ENCODE measurements around the gene MEA1. TPM values are rescaled to one million over a fixed set of nuclear protein-coding genes. Genes with fewer than 3 reads are reported as not detected.
A peak's percentile ranks its signal among the peaks of the same experiment; 100 is the strongest.

The MEA1 gene
- total RNA-seq, 2 donors from 2014 or later, result 29.6 to 50.3 TPM

DNA sequence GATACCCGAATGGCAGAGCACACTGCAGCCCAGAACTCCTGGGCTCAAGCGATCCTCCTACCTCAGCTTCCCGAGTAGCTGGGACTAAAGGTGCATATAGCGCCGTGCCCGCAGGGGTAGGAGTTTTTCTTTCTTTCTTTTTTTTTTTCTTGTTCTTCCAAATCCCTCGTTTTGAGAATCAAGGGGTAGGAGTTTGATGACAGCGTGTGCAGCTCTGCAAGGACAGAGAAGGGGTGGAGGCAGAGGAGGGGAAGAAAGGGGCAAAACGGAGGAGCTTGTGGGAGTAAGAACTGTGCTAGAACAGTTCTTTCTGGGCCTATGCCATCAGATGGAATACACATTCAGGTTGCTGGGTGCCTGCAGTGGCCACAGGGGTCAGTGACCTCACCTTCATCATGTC is 23.0 kb upstream of the MEA1 start:
- Histone ChIP-seq H3K27ac (no peak overlapping the region), H3K27me3 (no peaks in the 10 kb centered on the region), H3K36me3 (peaks cover 37% of the 10 kb centered on the region), H3K4me3 (no peak overlapping the region), H3K9me3 (no peaks in the 10 kb centered on the region), H3K4me1 (peaks cover 0 to 17% of the 10 kb centered on the region in 2 donors)
- TF ChIP-seq, protein P1, sequence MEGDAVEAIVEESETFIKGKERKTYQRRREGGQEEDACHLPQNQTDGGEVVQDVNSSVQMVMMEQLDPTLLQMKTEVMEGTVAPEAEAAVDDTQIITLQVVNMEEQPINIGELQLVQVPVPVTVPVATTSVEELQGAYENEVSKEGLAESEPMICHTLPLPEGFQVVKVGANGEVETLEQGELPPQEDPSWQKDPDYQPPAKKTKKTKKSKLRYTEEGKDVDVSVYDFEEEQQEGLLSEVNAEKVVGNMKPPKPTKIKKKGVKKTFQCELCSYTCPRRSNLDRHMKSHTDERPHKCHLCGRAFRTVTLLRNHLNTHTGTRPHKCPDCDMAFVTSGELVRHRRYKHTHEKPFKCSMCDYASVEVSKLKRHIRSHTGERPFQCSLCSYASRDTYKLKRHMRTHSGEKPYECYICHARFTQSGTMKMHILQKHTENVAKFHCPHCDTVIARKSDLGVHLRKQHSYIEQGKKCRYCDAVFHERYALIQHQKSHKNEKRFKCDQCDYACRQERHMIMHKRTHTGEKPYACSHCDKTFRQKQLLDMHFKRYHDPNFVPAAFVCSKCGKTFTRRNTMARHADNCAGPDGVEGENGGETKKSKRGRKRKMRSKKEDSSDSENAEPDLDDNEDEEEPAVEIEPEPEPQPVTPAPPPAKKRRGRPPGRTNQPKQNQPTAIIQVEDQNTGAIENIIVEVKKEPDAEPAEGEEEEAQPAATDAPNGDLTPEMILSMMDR (IDR thresholded peaks at IDR 0.05), result no peak
- DNase-seq (ENCODE audit: low spot score), result no peak

DNA sequence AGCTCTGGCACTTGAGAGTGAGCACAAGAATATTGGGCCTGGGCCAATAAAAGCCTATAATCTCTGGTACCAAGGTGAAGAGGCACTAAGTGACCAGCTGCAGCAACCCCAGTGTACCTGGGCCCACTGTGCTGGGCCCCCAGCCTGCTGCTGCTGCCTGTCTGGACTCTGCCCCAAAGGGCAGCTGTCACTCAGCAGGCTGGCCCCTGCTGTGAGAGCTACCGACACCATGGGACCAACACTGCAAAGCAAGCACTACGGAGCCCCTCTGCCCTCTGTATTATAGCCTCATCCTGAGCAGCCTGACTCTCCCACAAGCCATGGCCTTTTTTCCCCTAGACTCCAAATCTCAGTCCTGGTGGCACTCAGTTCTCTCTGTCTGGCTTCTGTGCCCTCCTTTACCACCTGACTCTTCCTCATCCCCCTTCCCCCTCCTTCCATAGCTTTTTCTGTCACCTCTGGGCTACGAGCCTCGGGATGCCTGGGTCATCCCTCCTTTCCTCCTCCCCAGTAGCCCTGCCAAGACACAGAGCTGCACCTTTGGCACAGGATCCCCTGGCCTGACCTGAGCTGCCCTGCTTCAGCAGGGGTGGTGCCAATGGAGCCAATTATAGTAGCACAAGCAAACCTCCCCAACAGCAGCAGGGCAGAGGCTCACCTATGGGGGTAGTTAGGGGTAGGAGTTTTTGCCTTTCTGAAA is 21.9 kb upstream of the MEA1 start:
- Histone ChIP-seq H3K27ac (peak overlapping the region; percentile 21 to 70), H3K27me3 (no peaks in the 10 kb centered on the region), H3K9me3 (no peaks in the 10 kb centered on the region), H3K4me1 (peaks cover 0 to 17% of the 10 kb centered on the region in 2 donors), H3K4me3 (no peak overlapping the region), H3K36me3 (peaks cover 32% of the 10 kb centered on the region)
- TF ChIP-seq, protein P1 (IDR thresholded peaks at IDR 0.05), result no peak
- no peak for DNase-seq (ENCODE audit: low spot score)

DNA sequence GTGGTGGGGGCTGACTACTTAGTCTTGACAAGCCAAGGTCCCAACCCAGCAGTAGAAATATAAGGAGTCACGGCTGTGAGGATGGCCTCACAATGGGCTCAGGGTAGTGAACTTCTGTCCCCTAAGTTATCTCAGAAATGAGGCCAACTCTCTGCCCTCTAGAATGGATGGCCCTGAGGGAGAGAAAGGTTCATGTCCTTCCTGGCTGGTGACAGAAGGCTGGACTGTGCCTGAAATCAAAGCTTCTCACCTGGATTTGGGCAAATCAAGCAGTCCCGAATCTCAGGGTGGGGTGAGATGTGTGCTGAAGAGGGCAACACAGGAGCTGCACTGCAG is 20.4 kb upstream of the MEA1 start:
- H3K36me3 ChIP-seq, result peaks cover 37% of the 10 kb centered on the region
- peaks cover 0 to 17% of the 10 kb centered on the region in 2 donors for H3K4me1 ChIP-seq
- DNase-seq (ENCODE audit: low spot score), result no peak
- H3K4me3 ChIP-seq, result no peak overlapping the region
- TF ChIP-seq, protein P1 (IDR thresholded peaks at IDR 0.05), result no peak
- H3K27me3 ChIP-seq, result no peaks in the 10 kb centered on the region
- no peaks in the 10 kb centered on the region for H3K9me3 ChIP-seq
- H3K27ac ChIP-seq, result no peak overlapping the region

DNA sequence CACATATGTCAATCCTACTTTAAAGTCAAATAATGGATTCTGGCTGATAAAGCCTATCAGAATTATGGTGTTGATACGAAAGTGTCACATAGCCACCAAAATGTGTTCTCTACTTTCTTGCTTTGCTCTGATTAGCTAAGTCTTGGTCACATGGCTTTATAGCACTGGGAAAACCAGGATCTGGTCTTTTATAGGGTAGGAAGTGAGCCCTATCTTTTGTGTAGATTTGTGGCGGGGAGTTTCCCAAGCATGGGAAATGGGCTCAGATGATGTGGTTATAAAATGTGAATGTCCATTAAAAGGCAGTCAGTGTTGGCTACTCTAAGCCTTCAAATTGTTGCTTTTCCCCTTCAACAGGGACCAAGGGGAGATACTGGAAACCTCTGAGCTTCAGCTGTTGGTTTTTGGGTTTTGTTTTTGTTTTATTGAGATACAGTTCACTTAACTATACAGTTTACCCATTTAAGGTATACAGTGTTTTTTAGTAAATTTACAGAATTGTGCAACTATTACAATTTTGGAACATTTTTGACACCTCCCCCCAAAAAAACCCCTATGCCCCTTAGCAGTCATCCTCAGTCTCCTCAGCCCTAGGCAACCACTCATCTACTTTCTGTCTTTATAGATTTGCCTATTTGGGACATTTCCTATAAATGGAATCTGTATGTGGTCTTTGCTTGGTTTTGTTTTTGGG is 19.9 kb upstream of the MEA1 start:
- Histone ChIP-seq H3K27ac (no peak overlapping the region), H3K4me1 (peaks cover 0 to 17% of the 10 kb centered on the region in 2 donors), H3K4me3 (no peak overlapping the region), H3K27me3 (no peaks in the 10 kb centered on the region), H3K9me3 (no peaks in the 10 kb centered on the region), H3K36me3 (peaks cover 37% of the 10 kb centered on the region)
- TF ChIP-seq, protein P1 (IDR thresholded peaks at IDR 0.05), result no peak
- DNase-seq (ENCODE audit: low spot score), result no peak

DNA sequence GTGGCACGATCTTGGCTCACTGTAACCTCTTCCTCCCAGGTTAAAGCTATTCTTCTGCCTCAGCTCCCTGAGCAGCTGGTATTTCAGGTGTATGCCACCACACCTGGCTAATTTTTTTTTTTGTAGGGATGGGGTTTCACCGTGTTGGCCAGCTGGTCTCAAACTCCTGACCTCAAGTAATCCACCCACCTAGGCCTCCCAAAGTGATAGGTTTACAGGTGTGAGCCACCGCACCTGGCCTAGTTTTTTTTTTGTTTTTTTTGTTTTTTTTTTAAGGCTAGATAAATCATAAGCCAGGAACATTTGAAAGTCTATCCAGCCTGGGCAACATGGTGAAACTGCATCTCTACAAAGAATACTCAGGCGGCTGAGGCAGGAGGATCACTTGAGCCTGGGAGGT is 18.6 kb upstream of the MEA1 start:
- H3K4me3 ChIP-seq, result no peak overlapping the region
- no peak overlapping the region for H3K27ac ChIP-seq
- no peak for DNase-seq (ENCODE audit: low spot score)
- H3K27me3 ChIP-seq, result no peaks in the 10 kb centered on the region
- H3K4me1 ChIP-seq, result peaks cover 0 to 16% of the 10 kb centered on the region in 2 donors
- H3K36me3 ChIP-seq, result peaks cover 42% of the 10 kb centered on the region
- TF ChIP-seq, protein P1 (IDR thresholded peaks at IDR 0.05), result no peak
- no peaks in the 10 kb centered on the region for H3K9me3 ChIP-seq

Measured in right atrium auricular region (tissue), 2 donors.